Astrocyte (in vitro differentiated cells and primary cell): Measurements from ENCODE around the gene PPP6R1.

ENCODE experiments used
- CTCF ChIP-seq: IDR thresholded peaks from 2 replicates; pipeline ENCODE4 v1.5.1; 2011; ENCODE audit warnings: low read depth, mild to moderate bottlenecking, inconsistent platforms, low read length, moderate library complexity; ENCODE audit not compliant: insufficient read depth
- EZH2 ChIP-seq: IDR thresholded peaks from 2 replicates; pipeline ENCODE4 v1.6.1; 2012; ENCODE audit warnings: mild to moderate bottlenecking, low read length, inconsistent platforms; ENCODE audit not compliant: insufficient read depth

GRCh38 chr19:55226273-55226672 is 32.5 kb downstream of the PPP6R1 start:
- TF ChIP-seq EZH2, result no peak
- no peak for TF ChIP-seq CTCF
